GM15510 (cell line): Measurements from ENCODE around the gene DPP4.

Experiments
- POLR2A ChIP-seq: IDR thresholded peaks from 3 replicates; pipeline ENCODE4 v1.6.1; 2011; ENCODE audit warnings: borderline replicate concordance; ENCODE audit not compliant: insufficient read length; ENCODE audit errors: extremely low read depth

The DPP4 gene

GRCh38 chr2:162018530-162018929, 55.5 kb downstream of the DPP4 start:
- TF ChIP-seq POLR2A = no peak

GRCh38 chr2:162017233-162017632, 56.8 kb downstream of the DPP4 start:
- no peak for TF ChIP-seq POLR2A

- TF ChIP-seq POLR2A = no peak
Observed at GRCh38 chr2:162016080-162016479, 57.9 kb downstream of the DPP4 start.

DNA sequence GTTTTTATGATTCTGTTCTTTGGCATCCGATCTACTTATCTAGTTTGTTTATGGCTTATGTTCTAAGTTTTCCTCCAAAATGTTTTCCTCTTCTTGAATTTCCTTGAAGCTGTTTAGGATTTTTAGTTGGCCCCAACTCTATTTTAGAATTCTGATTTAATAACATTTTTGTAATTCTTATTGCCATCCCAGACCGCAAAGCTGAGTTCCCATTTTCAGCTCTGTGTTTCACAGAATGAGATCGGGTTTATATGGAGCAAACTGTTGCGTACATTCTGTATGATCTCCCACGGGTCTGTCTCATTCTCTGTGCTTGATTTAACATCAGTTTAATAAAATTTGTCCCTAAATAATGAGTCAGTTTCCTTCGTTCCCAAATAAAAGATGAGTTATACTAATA, 59.3 kb downstream of the DPP4 start:
- no peak for TF ChIP-seq POLR2A

- no peak for TF ChIP-seq POLR2A
Observed at GRCh38 chr2:162013514-162014475, 60.2 kb downstream of the DPP4 start.

DNA sequence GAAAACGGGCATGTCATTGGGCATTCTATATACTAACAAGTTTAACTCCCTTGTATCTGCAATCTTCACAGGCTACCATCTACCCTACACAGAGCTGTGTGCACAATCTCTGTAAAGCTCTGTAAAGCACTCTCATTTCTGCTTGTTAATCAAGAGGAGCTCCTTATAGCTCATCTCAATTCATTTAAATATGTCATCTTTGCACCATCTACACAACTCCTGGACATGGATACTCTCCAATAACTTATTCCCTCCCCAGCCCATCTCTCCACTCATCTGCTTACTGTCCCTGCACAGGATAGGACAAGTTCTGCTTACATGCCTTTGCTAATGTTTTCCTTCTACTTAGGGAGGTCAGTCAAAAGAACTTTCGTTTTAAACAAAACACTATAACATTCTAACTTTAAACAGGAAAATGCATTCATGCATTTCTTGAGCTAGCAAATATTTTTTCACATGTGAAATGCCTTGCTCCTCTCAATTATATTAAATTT, 61.4 kb downstream of the DPP4 start:
- no peak for TF ChIP-seq POLR2A

- TF ChIP-seq POLR2A = no peak
Observed at GRCh38 chr2:162011706-162012564, 62.1 kb downstream of the DPP4 start.

GRCh38 chr2:162009543-162009942, 64.5 kb downstream of the DPP4 start:
- TF ChIP-seq POLR2A = no peak

DNA sequence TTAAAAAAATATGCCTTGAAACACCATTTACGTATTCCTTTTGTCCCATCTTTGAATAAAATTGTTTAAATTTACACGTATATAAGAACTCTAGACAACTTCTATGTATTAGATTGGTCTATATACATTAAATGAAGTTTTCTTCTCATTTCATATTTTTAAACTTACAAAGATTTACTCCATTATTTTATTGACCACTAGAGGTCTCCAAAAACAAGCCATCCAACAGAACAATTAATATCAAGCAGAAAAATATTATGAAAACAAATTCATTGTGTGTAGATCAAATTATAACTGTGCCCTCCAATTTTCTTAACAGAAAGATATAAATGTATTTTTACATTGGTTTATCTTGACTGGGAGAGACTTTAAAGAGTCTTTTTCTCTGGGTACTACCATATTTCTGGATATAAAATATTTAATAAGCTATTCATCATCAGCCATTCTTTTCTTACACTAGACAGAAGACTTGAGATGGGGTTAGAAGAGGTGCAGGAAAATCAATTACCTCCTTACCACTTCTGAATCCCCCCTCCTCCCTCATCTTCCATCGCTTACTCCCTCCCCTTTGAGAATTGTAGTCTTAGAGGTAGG, 66.5 kb downstream of the DPP4 start:
- TF ChIP-seq POLR2A = no peak

DNA sequence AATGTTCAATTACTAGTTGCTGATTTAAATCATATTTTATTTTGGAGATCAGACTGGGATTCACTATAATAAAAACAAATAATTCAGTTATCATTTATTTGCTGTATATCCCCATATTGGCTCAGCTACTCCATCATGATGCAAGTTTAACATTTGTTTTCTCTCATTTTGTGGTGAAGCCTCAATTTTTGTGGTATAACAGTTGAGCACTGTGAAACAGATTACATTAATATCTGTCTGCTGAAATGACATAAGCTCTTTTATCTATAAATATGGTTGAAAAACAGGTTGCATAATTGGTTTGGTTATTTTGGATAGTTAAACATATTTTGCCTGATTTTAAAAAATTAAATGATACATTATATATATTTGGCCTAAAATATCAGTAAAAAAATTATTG, 67.7 kb downstream of the DPP4 start:
- no peak for TF ChIP-seq POLR2A

GRCh38 chr2:162004031-162004430, 70.0 kb downstream of the DPP4 start:
- no peak for TF ChIP-seq POLR2A

DNA sequence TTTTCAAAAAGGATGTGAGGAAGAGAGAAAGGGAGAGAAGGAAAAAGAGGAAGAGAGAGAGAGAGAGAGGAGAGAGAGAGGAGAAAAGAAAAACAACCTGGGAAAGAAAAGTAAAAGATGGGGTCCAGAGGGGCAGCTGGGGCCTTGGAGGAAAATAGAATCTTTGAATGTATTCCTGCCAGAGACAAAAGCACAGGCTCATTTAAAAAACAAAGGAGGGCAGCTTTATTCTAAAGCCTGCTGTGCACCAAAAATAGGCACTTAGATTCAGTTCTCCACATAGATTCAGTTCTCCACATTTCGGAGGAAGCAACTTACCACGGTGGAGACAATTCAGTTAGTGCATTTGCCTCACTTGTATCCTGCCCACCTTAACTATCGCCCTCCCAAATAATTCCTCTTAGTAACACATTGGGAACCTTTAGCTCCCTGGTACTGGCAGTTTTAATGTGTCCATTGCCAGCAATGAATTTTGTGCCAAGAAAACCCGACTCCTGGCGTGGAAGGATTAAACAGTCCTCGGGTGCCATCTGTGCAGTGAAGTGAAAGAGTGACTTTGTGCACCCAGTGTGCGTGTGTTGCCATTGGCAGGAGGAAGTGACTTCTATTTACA, 71.3 kb downstream of the DPP4 start:
- no peak for TF ChIP-seq POLR2A

DNA sequence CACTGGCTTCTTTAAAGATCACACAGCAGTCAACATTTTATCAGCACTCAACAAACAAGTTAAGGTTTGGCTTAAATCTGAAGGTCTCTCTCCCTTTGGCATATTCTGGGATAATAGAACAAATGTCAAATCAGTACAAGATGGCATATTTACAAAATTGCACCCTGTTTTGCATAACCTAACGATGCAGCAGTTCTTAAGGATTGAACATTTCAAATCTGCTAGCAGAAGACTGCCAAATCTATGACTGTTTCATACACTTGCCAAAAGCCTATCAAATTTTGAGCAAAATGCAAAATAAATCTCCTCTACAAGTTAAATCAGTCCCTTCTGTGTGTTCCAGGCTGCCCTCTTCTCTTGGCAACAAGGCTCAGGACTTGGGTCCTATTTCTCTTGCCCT, 73.6 kb downstream of the DPP4 start:
- TF ChIP-seq POLR2A = no peak

DNA sequence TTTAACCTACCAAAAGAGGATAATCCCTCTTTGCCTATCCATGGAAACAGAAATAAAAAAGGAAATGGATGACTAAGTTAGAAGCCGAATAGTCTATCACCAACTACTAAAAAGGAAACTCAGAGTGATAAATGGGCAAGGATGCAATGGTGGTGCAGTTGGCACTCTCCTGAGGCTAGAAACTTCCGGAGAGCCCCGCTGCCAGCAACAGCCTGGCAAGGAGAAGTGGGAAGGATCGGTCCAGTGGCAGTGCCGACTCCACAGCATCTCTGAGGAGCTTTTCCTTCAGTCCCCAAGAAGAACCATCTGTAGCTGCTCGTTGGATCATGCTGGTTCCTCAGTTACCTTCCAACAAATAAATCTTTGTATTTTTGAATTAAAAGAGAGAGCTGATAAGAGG, 74.7 kb downstream of the DPP4 start:
- no peak for TF ChIP-seq POLR2A

- no peak for TF ChIP-seq POLR2A
Observed at GRCh38 chr2:161998857-161999256, 75.2 kb downstream of the DPP4 start.

- no peak for TF ChIP-seq POLR2A
Observed at GRCh38 chr2:161997916-161998471, 76.0 kb downstream of the DPP4 start.
